DMS114 treated with DMSO at 0.1 percent for 48 hours (cell line): ENCODE results near the gene FLT1.

ENCODE experiments used
- DNase-seq: peaks from one replicate; lab custom pipeline; 2025; ENCODE audit not compliant: unreplicated experiment; lab: John Stamatoyannopoulos, UW

Gene FLT1

DNA sequence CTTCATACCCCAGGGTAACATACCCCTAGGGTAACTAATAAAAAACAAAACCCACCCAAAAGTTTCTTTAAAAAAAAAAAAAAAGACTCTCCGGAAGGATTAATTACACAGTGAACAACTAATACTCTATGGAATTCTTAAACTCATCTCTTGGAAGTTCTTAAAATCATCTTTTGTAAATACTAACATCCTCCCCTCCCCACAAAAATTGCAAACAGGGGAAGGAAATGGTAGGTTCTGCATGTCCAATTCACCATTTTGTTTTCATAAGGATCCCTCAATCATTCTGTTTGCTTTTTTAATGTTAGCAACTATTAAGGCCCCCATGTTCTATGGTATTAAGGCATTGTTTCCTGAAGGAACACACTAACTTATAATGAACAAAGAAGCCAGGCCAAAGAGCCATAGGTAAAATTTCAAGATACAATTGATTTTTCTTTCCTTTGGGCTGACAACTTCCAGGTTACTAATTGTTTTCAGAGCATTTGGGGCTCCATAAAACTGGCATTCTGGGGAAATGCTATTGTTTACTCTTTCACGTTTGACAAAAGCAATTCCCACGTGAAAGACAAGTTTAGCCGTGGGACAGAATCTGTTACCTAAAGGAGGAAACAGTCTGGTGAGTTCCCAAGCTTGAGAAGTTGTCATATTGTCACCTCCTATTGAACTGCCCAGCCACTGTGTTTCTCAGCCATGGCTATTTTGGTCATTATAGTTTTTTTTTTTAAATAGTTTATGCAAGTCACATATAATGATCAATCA lies 107.0 kb downstream of the FLT1 start:
- DNase-seq: no peak

DNA sequence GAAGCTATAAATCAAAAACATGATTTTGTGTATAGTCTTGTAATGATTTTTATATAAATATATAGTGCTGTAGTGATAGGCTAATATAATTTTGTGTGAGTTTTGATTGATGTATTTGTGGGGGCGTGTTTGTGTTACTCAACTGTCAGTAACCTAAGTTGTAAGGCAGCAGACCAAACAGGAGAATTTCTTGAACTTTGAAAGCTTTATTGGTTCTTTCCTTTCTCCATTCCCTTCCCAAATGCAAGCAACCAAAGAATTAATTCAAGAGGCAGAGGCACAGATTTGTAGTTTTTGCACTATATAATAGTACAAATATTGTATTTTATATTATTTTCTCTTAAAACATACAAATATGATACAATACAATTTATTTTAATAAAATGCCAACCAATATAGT lies 109.6 kb downstream of the FLT1 start:
- DNase-seq: no peak

DNA sequence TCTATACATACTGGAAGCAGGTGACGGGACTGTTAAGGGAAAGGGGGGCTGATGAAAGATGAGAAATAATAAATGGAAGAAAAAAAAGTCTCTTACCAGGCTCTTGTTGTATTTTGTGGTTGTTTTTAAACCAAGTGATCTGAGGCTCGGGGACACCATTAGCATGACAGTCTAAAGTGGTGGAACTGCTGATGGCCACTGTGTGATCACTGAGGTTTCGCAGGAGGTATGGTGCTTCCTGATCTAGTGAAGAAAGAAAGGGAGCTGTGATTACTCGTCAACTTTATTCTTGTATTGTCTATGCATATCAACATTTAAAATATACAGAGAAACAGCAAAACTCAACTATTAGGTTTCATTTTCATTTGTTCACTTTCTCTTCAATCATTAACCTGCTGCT lies 110.1 kb downstream of the FLT1 start:
- no peak for DNase-seq

DNA sequence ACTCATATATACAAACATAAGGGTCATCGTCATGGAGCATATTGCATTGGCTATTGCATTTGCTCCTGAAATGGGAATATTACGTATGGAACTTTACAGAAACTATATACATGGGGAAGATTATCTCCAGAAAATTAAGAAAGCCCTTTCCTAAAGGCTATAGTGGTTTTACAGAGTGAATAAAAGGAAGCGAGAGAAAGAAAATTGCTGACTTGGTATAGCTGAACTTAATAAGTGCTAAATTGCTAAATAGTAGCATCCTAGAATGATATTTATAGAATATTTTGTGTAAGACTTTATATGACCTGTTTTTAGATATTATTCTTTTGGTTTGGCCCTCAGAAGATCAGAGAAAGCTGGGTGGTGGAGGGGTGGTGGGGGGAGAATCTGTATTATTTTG lies 114.6 kb downstream of the FLT1 start:
- no peak for DNase-seq

DNA sequence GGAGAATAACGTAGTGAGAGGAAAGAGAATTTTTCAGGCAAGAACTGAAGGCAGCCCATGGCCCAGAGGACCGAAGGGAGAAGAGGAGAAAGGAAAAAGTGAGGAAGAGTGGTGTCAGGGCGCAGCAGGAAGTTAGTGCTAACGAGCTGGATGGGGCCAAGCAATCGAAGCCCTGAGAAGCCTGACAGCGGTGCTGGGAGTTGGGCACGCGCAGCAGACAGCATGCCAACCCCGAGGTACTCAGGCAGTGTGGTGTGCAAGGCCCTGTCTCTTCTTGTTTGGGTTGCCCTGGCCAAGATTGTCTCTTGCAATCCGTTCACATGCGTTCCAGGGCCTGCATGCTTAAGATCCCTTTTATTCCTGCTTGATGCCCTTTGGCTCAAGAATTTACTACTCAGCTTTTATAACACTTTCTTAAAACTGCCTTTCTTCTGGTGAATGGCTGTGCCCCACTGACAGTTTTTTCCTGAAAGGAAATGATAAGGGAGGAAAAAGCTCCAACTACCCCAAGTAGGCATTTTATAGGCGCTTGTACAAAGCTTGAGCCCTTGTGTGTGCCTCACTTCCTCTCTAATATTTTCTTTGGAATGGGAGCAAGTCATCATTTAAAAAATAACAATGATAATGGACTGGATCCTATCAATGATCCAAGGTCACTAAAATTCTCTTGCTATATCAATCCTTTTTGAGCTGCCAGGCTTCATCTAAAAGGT lies 115.4 kb downstream of the FLT1 start:
- DNase-seq: no peak

DNA sequence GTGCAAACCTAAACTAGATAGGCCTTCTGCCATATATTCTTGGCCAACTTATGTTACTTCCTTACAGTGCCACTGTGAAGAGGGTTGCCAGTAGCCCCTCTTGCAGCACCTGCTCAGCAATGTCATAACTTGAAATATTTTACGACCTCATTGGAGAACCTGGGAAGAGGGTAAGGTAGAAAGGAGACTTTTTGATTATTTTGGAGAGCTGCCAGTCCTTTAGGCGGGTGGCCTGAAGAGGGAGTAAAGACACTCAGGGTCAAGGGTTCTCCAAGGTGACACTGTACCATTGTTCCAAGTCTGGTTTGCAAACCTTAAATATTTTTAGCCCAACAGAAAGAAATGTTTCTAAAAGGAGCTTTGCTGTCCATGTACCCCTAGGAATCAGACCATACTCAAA lies 118.3 kb downstream of the FLT1 start:
- no peak for DNase-seq

DNA sequence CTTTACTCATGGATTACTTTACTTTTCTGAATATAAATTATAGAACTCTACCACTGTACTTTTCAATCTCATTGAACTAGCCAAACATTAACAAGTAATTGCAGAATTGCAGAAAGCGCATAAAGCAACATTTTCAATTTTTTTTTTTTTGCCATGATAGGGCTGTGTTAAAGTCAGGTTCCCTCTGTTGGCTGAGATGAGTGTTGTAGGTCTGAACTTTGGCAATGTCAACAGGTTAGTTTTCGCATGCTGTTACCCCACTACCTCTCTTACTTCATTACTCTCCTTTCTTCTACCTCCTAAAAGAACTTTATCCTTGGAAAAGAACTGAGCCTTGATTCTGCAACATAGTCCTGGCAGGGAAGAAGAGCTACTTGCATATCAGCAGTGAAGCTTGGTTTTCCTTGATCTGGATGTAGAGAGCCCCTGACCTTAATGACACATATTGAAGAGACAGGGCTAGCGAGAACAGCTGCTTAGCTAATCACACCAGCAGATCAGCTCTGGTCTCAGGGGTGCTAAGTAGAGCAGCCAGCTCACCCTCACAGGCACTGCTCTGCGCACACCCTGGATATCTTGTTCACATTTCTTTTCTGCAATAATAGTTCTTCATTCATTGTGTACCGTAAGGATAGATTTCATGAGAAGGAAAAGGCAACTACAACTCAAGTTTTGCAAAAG lies 119.5 kb downstream of the FLT1 start:
- no peak for DNase-seq

DNA sequence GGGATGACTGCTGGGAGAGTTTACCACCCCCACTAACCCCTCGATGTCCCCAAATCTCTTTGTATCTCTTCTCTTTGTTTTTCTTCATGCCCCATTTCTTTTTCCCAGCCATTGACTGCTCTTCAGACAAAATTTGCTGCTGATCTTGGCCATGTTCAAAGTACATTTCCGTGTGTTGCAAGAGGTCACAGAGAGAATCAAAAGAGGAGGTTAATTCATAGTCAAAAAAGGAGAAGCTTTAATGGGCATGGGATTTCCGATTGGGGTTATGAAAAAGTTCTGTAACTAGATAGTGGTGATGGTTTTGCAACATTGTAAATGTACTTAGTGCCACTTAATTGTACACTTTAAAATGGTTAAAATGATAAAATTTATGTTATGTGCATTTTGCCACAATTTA lies 121.1 kb downstream of the FLT1 start:
- no peak for DNase-seq

DNA sequence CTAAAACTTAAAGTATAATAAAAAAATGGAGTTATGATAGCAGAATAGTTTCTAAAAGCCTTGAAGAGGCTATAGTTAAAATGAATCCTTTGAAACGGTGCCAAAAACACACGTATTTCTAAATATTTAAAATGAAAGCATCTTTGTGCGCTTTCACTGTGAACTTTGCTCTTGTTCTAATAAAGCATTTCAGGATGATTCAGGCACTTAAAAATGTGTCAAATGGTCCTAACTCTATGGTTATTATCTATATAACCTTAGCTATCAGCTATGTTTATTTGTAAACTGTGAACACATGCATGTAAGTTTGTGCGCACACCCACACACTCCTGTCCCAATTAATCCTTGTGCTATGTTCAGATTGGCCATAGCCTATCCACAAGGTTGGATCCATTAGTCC lies 124.5 kb downstream of the FLT1 start:
- no peak for DNase-seq

DNA sequence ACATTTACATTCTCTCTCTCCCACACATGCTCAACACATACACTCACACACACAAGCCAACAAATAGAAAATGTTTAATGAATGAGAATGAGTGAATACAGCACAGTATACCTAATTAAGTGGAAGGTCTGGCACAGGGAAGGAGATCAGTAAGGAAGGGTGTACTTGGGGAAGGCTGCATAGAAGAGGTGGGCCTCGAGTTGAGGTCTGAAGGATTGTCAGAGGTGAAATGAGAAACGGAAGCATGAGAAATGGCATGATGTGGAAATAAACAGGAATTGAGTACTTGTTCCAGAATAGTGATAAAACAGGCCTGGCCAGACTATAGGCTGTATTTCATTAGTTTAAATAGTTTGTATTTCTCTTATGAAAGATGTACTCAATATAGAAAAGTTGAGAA lies 136.2 kb downstream of the FLT1 start:
- DNase-seq: no peak

DNA sequence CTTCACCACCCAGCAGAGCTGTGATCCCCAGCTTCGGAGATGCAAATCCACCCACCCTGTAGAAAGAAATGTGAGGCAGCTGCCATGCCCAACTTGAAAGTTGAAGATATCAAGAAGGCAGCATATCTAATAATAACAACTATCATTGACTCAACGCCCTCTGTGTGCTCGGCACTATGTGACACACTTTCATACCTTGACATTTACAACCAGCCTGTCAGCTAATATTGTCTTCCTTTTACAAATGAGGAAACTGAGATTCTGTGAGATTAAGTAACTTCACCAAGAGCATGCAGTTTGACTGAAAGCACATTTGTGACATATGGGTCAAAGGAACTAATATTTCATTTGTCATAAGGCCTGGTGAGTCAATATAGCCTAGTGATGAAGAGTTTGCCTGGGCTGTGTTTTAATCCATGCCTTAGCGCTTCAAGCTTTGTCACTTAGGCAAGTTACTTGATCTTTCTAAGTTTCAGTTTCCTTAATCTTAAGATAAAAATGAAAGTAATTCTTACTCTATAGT lies 137.0 kb downstream of the FLT1 start:
- no peak for DNase-seq

DNA sequence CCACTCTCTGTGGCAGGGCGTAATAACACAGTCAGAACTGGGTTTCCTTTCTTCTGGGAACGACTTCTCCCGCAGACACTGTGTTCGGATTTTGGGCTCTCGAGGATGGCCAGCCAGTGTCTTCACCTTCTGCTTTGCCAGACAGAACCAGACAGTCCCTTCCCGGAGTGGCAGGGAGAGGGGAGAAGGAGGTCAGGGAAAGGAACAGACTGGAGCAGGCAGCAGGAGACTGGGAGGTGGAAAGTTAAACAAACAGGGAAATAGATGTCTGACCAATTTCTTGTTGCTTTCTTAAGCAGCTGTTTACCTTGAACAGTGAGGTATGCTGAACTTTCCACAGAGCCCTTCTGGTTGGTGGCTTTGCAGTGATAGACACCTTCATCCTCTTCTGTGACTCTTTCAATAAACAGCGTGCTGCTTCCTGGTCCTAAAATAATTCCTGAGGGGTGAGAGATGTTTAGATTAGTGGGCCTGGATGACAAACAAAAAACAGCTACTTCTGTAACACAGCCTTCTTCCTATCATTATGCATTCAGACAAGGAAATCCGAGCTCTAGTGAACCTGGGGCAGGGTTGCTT lies 137.6 kb downstream of the FLT1 start:
- no peak for DNase-seq

DNA sequence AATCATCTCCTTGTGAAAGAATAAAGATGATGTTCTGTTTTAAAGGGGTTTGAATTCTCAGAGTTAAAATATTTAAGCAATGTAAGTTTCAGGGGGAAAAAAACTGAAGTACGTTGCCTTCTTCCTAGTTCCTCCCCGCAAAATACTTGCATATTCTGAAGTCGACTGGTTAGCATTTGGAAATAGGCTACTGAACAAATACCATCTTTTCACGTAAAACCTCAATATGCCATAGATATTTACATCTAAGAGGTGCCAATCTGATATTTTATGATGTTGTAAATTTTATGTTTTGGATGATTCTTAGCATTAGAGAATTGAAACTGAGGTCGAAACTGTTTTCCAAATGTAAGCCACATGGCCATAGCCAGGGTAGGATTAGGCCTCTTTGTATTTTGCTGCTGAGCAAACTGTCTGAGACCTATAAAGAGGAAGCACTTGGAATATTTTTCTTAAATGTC lies 138.3 kb downstream of the FLT1 start:
- DNase-seq: no peak

DNA sequence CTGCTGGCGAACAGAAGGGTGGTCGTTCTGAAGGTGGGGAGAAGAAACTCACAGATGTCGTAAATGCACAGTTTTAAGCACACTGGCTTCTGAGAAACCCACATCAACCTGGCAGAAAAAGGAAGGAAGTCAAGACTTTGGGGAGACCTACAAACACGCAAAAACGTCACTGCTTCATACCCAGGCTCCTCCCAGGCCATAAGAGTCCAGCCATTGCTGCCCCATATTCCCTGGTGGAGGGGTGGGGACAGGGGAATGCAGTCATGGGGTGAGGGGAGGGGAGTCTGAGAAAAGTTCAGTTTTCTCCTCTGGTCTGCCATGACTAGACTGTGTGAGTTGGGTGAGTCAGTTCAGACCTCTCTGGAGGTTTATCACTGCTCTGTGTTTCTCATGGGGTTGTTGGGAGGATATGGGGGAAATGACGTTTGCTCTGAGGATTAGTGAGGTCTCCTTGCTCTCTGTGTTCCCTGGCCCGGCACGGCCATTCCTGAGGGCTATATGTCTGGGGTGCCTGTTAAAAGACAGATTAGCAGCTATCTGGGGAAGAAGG lies 139.0 kb downstream of the FLT1 start:
- no peak for DNase-seq

DNA sequence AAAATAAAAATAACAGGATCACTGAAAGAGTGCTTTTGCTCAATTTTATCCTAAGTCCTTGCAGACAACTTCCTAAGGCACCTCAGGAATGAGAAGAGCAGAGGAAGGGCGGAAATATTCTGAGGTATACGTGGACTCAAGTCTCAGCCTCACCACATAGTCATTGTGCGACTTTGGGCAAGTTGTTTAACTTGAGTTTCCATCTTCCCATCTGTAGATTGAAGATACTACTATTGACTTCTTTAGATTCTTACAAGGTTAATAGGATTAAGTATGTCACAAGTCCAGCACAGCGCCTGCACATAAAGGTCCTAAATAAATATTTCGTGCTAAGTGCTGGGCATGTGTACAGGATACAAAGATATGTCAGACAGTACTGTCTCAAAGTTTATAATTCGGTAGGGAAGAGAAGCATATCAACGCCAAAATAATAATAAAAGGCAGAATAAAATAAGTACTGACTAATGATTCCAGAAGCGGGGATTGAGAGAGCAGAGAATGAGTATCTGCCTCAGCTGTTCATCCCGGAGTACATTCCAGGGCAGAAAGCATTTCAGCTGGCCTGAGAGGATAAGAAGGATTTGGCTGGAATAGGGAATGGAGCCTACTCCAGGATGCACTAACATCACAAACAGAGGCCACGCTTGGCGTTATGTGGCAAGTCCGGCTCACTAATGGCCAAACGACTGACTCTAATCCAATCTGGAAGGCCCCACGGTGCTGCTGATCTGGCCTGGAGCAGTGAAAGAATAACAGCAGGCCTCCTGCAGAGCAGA lies 139.7 kb downstream of the FLT1 start:
- DNase-seq: no peak

DNA sequence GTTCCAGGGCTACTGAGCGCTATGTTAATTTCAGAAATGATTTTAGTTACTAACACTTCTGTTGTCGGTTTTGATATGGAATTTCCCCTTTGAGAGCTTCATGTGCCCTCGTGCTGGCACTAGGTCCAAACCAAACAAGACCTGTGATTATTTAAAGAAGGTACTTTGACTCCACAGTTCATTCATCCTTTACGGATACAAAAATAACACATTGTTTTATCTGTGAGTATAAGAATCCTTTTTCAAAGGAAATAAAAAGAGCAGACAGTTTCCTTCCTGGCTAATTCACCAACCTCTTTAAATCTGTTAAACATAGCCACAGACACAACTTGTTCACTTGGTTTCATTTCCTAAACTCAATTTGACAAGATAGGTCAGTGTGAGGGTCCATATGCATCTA lies 141.2 kb downstream of the FLT1 start:
- DNase-seq: no peak

DNA sequence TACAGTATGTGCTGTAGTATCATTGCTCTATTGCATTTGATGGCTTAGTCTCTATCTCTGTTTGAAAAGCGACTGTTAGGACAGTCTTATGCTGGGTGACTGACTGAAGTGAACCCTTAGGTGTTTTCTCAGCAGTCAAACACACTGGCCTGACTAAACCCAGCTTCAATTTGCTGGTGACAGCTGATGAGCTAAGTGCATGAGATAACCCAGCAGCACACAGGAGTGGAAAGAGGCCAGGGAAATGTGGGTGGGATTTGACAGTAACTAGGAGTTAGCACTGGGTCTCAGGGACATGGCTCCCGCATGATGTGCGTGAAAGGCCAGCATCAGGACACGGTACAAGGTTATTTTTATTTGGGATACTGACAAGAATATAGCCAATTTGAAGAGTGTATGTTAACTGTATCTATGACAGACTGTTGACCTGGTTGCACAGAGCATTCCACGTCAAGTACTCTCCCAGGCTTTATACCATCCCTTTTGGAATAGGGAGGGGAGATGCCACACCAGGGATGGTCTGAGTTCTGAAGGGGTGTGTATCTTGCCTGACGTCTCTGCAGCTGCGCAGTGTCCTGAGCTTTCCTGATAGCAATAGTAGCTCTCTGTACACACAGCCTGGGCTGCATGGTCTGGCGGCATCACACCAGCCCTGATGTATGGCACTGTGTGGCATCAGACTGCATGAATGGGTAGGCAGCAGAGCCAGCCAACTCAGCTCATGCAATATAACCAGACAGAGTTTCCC lies 144.8 kb downstream of the FLT1 start:
- DNase-seq: no peak

DNA sequence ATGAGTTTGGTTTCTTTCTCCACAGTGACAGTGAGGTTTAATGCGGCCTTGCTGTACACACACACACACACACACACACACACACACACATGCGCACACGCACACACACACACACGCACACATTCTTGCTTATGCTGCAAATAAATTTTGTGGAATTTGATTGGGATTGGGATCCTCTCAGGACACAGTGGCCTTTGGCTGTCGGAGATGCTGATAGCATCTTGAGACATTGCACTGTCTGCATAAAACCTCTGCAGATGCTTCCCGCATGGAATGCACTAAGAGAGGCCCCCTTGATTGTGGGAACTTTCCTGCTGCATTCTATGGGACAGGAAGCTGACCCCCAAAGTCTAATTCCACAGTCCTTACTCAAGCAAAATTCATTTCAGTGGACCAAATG lies 145.6 kb downstream of the FLT1 start:
- DNase-seq: no peak

DNA sequence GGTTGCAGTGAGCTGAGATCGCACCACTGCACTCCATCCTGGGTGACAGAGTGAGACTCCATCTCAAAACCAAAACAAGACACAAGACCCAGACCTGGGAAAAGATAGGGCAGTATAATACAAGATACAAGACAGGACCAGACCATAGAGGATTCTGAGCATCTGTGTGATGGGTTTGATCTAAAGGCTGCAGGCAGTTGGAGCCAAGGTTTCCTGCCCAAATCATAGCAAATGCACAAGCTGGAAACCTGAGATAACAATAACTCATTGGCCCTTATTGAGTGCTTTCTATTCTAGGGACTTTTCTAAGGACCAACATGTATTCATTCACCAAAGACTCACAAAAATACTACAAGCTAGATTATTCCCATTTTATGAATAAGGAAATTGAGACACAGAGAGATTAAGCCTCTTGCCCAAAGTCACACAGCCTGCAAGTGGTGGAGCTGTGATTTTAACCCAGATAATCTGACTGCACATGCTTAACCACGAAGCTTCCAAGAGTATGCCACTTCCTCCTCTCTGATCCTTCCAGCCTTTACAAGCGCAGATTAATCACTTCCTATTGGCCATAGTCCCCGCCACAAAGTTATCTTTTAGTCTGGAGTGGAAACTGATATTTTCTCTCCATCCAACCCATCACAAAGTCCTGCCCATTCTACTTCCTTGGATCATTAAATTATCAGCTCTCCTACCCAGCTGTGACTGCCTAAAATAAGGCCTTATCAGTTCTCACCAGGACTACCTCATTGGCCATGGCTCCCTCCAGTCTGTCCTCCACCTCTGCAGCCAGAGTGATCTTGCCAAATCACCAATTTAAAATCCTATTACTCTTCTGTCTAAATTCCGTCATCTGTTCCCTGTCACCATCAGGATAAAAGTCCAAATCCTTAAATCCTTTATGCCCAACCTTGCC lies 147.2 kb downstream of the FLT1 start:
- DNase-seq: no peak
